ENCODE data around the gene AGAP1. TPM values are rescaled to one million over a fixed set of nuclear protein-coding genes. Genes with fewer than 3 reads are reported as not detected.
A peak's percentile ranks its signal among the peaks of the same experiment; 100 is the strongest.

The AGAP1 gene
- total RNA-seq, 4 donors from 2014 or later: 33.7 to 55.2 (median 37.5) TPM

DNA sequence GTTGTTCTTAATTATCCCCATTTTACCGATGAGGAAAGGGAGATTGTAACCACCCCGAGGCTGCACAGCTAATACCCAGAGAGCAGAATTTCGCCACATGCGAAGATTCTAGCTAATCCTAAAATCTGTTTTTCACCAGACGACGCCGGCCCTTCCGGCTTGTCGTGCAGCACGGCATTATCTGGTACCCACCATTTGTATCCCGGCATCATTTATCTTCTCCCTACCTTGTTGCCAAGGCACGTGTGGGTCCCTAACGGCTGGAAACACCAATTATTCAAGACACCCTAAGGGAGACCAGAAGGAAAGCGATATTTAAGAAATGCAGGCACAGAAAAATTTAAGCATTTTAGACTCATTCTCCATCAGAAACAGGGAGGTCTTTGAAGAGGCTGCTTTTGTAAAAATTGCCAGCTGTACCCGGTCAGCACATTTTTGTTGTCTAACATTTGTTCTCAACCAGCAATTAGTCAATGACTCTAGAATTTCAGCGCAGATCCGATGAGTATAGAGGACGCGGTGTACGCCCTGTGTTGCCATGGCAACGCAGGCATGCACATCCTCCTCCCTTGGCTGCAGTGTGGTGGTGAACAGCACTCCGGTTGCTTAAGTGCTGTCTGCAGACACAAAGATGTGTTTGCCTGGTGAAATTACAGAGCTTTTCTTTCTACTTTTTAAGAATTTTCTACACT is 111.6 kb downstream of the AGAP1 start:
- WGBS, 2 donors (ENCODE audit: low coverage in 1 of 2): 42 to 46% methylated on average over 20 to 22 of the region's 22 CpGs
- ATAC-seq: peak; percentile 96
- Histone ChIP-seq H3K4me3 (peak overlapping the region in 1 of 2 donors; percentile 10), H3K4me1 (peaks cover 0 to 60% (median 18%) of the 10 kb centered on the region in 3 donors), H3K27ac (peak overlapping the region in 3 of 4 donors; percentile 65 to 76 (median 73)), H3K27me3 (no peaks in the 10 kb centered on the region), H3K36me3 (no peaks in the 10 kb centered on the region), H3K9me3 (no peaks in the 10 kb centered on the region)
- TF ChIP-seq POLR2A (IDR thresholded peaks at IDR 0.05) (no peak), POLR2AphosphoS5 (IDR thresholded peaks at IDR 0.05) (peak; percentile 72), EP300 (IDR thresholded peaks at IDR 0.05) (no peak), CTCF (IDR thresholded peaks at IDR 0.05) (no peak)

- ATAC-seq: peak; percentile 34
- WGBS, 2 donors (ENCODE audit: low coverage in 1 of 2): 34 to 56% methylated on average over 6 to 10 of the region's 10 CpGs
- Histone ChIP-seq H3K36me3 (no peaks in the 10 kb centered on the region), H3K27ac (peak overlapping the region in 3 of 4 donors; percentile 65 to 76 (median 73)), H3K4me1 (peaks cover 0 to 62% (median 18%) of the 10 kb centered on the region in 3 donors), H3K4me3 (no peak overlapping the region), H3K9me3 (no peaks in the 10 kb centered on the region), H3K27me3 (no peaks in the 10 kb centered on the region)
- TF ChIP-seq EP300 (IDR thresholded peaks at IDR 0.05) (no peak), POLR2A (IDR thresholded peaks at IDR 0.05) (no peak), POLR2AphosphoS5 (IDR thresholded peaks at IDR 0.05) (no peak), CTCF (IDR thresholded peaks at IDR 0.05) (no peak)
These were observed 112.3 kb downstream of the AGAP1 start for GRCh38 chr2:235606004-235606715.

GRCh38 chr2:235607546-235608199 is 113.8 kb downstream of the AGAP1 start:
- peak overlapping the region in 3 of 4 donors; percentile 32 to 73 (median 35) for H3K27ac ChIP-seq

DNA sequence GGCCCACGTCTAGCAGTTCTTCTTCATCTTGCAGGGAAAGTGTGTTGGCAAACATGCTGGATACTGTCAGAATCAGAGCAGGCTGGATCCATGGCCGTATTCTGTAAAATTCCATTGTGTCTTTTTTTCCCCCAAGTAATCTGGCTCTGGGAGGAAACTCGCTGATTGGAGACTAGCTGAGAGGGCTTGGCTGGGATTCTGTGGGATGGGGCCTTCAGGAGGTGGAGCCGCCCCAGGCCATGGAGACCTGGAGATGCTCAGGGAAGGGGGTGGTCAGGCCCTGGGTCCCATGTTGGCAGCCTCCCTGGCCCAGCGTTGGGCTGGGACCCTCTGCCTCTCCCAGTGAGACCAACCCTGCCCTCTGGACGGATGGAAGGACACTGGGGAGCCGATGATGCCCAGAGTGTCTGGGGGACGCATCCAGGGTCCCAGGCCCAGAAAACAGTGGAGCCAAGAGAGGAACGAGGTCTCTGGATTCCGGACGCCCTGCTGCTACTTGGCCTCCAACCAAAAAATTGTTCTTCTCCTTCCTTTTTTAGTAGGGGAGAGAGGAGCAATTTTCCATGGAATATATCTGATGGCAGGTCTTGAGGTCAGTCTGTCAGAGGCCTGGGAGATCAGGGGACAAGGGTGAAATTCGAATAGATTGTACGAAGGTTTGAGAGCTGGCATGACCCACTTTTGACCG is 114.5 kb downstream of the AGAP1 start:
- H3K4me3 ChIP-seq: no peak overlapping the region
- H3K9me3 ChIP-seq: no peaks in the 10 kb centered on the region
- H3K36me3 ChIP-seq: no peaks in the 10 kb centered on the region
- ATAC-seq: peak; percentile 20
- H3K27me3 ChIP-seq: no peaks in the 10 kb centered on the region
- peaks cover 0 to 53% (median 18%) of the 10 kb centered on the region in 3 donors for H3K4me1 ChIP-seq
- WGBS, 2 donors (ENCODE audit: low coverage in 1 of 2): 24 to 76% methylated on average over 6 of the region's 14 CpGs
- peak overlapping the region in 3 of 4 donors; percentile 35 to 73 (median 62) for H3K27ac ChIP-seq
- TF ChIP-seq POLR2A (IDR thresholded peaks at IDR 0.05) (no peak), CTCF (IDR thresholded peaks at IDR 0.05) (no peak), POLR2AphosphoS5 (IDR thresholded peaks at IDR 0.05) (no peak), EP300 (IDR thresholded peaks at IDR 0.05) (no peak)

More at GRCh38 chr2:235607546-235608199, 113.8 kb downstream of the AGAP1 start:
- H3K4me1 ChIP-seq: peaks cover 0 to 53% (median 18%) of the 10 kb centered on the region in 3 donors
- H3K36me3 ChIP-seq: no peaks in the 10 kb centered on the region
- H3K4me3 ChIP-seq: no peak overlapping the region
- no peaks in the 10 kb centered on the region for H3K27me3 ChIP-seq
- ATAC-seq: no peak
- 59 to 61% methylated on average over 7 to 9 of the region's 18 CpGs for WGBS, 2 donors (ENCODE audit: low coverage in 1 of 2)
- no peak for TF ChIP-seq CTCF (IDR thresholded peaks at IDR 0.05)
- TF ChIP-seq POLR2A (IDR thresholded peaks at IDR 0.05): no peak
- TF ChIP-seq EP300 (IDR thresholded peaks at IDR 0.05): no peak
- TF ChIP-seq POLR2AphosphoS5 (IDR thresholded peaks at IDR 0.05): no peak
- H3K9me3 ChIP-seq: no peaks in the 10 kb centered on the region
